ENCODE data around the gene CD99L2. TPM values are rescaled to one million over a fixed set of nuclear protein-coding genes. Genes with fewer than 3 reads are reported as not detected.
A peak's percentile ranks its signal among the peaks of the same experiment; 100 is the strongest.

CD99L2 gene
- total RNA-seq, 6 experiments from 2014 or later = 25.5 to 53.6 (median 33.0) TPM

DNA sequence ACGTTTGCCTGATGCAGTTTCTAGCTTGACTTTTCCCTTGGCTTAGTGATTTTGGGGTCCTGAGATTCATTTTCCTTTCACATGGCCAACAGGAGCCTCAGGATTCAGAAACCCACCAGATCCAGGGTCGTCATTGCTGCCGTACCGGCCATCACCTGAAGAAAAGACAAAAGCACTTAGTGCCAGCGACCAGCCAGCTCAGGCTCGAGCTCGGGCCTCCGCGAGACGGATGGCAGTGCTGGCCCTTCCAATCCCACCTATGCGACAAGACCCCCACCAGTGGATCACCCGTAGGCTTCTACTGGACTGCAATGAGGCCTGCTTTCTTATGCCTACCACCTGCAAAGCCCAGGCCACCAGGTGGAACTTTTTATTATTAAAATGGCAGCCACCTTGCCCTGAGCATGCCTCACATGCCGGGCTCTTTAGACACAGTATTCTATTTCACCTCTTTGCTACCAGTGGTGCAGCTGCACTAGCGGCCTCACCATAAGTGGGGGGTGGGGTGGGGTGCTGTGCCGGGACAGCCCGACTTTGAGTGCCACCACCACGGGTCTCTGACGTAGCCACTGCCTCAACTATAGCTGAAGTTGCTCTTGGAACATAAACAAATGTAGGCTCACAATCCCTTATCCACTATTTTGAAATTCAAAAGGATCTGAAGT is 121.0 kb downstream of the CD99L2 start:
- DNase-seq = no peak
- Histone ChIP-seq H3K4me3 (no peak overlapping the region), H3K9me3 (no peaks in the 10 kb centered on the region), H3K4me1 (no peaks in the 10 kb centered on the region), H3K36me3 (no peaks in the 10 kb centered on the region), H3K27me3 (no peaks in the 10 kb centered on the region), H3K27ac (no peak overlapping the region)
- TF ChIP-seq, protein P1, sequence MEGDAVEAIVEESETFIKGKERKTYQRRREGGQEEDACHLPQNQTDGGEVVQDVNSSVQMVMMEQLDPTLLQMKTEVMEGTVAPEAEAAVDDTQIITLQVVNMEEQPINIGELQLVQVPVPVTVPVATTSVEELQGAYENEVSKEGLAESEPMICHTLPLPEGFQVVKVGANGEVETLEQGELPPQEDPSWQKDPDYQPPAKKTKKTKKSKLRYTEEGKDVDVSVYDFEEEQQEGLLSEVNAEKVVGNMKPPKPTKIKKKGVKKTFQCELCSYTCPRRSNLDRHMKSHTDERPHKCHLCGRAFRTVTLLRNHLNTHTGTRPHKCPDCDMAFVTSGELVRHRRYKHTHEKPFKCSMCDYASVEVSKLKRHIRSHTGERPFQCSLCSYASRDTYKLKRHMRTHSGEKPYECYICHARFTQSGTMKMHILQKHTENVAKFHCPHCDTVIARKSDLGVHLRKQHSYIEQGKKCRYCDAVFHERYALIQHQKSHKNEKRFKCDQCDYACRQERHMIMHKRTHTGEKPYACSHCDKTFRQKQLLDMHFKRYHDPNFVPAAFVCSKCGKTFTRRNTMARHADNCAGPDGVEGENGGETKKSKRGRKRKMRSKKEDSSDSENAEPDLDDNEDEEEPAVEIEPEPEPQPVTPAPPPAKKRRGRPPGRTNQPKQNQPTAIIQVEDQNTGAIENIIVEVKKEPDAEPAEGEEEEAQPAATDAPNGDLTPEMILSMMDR (IDR thresholded peaks at IDR 0.05) = no peak
- TF ChIP-seq POLR2A (IDR thresholded peaks at IDR 0.05) = no peak
- intact Hi-C loops (cut with DNase I) = no loop called here
- WGBS (ENCODE audit: insufficient coverage, low coverage, low lambda C conversion rate, missing lambda C conversion rate) = 74% methylated on average over 13 of the region's 18 CpGs
- ATAC-seq = no peak

DNA sequence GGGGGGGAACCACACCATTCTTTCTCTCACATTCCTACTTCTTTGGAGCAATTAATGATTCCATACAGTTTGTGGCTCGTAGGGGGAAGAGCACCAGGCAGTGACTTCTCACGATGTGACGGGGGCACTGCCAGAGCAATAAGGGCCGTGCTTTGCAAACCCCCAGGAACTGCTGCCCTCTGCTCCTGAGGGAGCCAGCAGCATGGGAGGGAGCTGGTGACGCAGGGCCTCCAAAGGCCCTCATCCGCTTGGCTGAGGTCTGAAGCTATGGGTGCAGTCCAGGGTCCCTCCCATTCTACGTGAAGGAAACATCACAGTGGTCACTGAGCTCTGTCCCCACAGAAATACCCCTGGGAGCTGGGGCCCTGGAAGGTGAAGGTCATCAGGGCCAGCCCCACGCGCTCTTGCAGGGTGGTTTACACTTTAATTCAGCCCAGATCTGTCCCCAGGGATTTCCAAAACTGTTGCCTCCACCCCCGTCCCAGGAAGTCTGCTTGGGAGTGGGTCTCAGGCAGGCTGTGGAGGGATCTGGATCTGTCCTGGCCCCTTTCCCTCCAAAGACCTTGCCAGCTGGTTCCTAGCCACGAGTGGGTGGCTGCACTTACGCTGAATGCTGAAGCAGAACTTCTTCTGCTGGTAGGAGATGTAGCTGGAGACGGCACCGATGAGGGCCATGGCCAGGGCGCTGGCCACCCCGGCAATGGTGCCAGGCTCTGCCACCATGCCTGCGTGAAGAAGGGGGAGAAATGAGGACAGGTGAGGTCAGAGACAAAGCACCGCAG is 122.7 kb downstream of the CD99L2 start:
- no peak for DNase-seq
- no peak overlapping the region for H3K4me3 ChIP-seq
- intact Hi-C loops (cut with DNase I) = no loop called here
- H3K9me3 ChIP-seq = no peaks in the 10 kb centered on the region
- H3K27ac ChIP-seq = no peak overlapping the region
- no peaks in the 10 kb centered on the region for H3K4me1 ChIP-seq
- 49% methylated on average over 5 of the region's 18 CpGs for WGBS (ENCODE audit: insufficient coverage, low coverage, low lambda C conversion rate, missing lambda C conversion rate)
- H3K36me3 ChIP-seq = no peaks in the 10 kb centered on the region
- no peak for ATAC-seq
- TF ChIP-seq, protein P1 (IDR thresholded peaks at IDR 0.05) = no peak
- TF ChIP-seq POLR2A (IDR thresholded peaks at IDR 0.05) = no peak
- no peaks in the 10 kb centered on the region for H3K27me3 ChIP-seq

DNA sequence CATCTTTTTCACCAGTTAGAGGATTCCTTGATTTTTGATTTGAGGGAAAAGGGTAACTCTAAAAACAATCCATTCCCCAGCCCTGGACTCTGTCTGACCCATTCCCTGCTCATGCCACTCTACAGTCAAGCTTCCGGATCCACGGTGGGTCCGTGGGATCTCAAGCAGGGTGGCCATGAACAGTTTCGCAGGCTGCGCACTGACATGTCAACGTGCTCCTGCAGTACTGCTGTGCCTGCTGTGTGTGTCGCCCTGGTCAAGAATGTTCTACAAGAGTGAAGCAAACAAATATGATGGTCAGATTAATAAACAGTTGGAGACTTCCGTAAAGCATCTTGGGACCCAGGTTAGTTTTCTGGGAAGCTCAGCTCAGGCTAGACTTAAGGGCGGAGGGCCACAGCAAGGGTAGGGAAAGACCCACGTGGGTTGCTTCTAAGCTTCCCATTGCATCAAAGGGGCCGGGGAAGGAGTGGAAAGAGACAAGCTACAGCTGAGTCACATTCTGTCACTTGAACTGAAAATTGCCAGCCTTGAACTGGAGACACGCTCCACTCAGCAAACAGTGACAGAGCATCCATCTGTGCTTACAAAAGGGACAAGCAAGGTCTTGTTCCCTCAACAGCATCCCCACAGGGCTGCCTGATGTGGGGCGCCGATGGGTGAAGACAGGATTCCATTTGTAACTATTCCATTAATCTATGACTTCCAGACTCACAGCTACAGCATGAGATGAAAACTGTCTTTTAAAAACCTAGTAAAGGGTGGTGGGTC is 123.5 kb downstream of the CD99L2 start:
- Histone ChIP-seq H3K9me3 (no peaks in the 10 kb centered on the region), H3K4me1 (no peaks in the 10 kb centered on the region), H3K27me3 (no peaks in the 10 kb centered on the region), H3K4me3 (no peak overlapping the region), H3K36me3 (no peaks in the 10 kb centered on the region), H3K27ac (no peak overlapping the region)
- no peak for ATAC-seq
- TF ChIP-seq POLR2A (IDR thresholded peaks at IDR 0.05) = no peak
- TF ChIP-seq, protein P1 (IDR thresholded peaks at IDR 0.05) = no peak
- DNase-seq = no peak
- intact Hi-C loops (cut with DNase I) = loop anchor here (5.0 kb wide), 1 partner anchor 307 kb away; no protein-coding TSS in a partner anchor
- WGBS (ENCODE audit: insufficient coverage, low coverage, low lambda C conversion rate, missing lambda C conversion rate) = 73% methylated on average over 10 of the region's 14 CpGs

DNA sequence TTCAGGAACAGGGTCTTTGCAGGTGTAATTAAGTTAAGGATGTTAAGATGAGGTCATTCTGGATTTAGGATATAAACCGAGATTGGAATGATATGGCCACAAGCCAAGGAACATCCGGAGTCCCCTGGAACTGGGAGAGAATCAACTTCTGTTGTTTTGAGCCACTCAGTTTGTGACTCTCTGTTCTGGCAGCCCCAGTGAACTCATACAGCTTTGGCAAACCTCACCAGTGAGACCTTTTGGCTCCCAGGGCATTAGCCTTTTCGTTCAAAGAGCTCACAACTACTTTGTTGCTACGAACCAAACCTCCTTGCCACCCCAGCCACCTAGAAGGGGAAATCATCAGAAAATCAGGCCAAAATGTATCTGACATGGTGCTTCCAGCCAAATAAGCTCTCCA is 124.8 kb downstream of the CD99L2 start:
- ATAC-seq = peak; percentile 52 to 74 (median 70)
- intact Hi-C loops (cut with DNase I) = loop anchor here (5.0 kb wide), 1 partner anchor 309 kb away; no protein-coding TSS in a partner anchor
- Histone ChIP-seq H3K27ac (peak overlapping the region in 1 of 3 donors; percentile 43), H3K4me1 (no peaks in the 10 kb centered on the region), H3K27me3 (no peaks in the 10 kb centered on the region), H3K4me3 (no peak overlapping the region), H3K9me3 (no peaks in the 10 kb centered on the region), H3K36me3 (no peaks in the 10 kb centered on the region)
- peak in 1 of 3 donors; percentile 53 for DNase-seq
- WGBS (ENCODE audit: insufficient coverage, low coverage, low lambda C conversion rate, missing lambda C conversion rate) = 26% methylated on average over 3 of the region's 4 CpGs
- no peak for TF ChIP-seq POLR2A (IDR thresholded peaks at IDR 0.05)
- TF ChIP-seq, protein P1 (IDR thresholded peaks at IDR 0.05) = no peak
